GM23248 (cell line): ENCODE data around the gene TMBIM4.

ENCODE experiments used
- EZH2 ChIP-seq: fragments of 200-600 bp; sonication (generic); IDR thresholded peaks from 2 replicates; pipeline ENCODE4 v1.6.1; 2018; ENCODE audit warnings: antibody characterized with exemption, mild to moderate bottlenecking; ENCODE audit not compliant: insufficient read depth, poor library complexity, severe bottlenecking
- EZH2phosphoT487 ChIP-seq: fragments of 200-600 bp; sonication (generic); IDR thresholded peaks from 2 replicates; pipeline ENCODE4 v1.6.1; 2018; ENCODE audit warnings: antibody characterized with exemption, moderate library complexity, mild to moderate bottlenecking, low read depth; ENCODE audit not compliant: insufficient read depth

DNA sequence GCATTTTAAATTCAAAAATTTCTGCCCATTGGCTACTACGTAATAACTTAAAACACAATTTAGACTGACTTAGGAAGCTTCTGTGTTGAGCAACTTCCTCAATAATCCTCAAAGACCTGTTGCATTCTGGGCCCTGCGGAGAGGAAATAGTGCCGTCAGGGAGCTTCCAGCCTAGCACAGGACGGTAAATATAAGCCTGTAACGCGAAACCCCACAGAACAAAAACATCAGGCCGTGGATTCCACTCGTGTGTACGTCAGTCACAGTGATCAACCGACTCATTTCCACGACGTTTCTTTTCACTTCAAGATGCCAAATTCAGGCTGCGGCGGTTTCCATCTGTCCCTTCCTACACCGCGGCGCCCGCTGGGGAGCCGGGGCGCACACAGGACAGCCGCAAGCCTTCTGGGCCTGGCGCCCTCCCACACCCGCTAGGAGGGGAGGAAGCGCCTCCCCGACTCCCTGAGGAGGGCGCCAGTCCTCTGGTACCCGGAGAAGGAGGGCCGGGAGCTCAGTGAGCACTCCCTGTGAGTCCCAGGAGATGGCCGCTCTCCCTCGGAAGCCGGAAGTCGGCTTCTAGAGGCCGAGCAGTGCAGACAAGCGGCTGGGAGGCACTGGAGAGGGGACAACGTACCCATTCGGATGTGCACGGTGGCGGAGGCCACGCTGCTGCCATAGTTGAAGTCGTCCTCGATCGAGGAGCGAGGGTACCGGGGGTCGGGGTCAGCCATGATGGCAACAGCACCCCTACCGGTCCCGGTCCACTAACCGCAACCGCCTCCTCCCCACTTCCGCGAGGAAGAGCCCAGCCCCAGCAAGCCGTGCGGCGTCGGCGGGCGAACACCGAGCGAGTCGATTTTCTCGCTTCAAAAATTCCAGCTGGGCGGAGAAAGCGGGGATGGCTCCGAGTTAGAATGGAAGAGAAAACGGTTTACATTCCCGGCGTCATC lies at the start of gene TMBIM4:
- TF ChIP-seq EZH2 (no peak), EZH2phosphoT487 (no peak)
